Measurements from ENCODE around the gene NUDC. TPM values are rescaled to one million over a fixed set of nuclear protein-coding genes. Genes with fewer than 3 reads are reported as not detected.

Gene NUDC
- total and polyA plus RNA-seq, 2 of the 13 experiments (the other 11 are each of a cell fraction or from before 2014, with no cell fraction given), result 34.7 to 104 TPM

GRCh38 chr1:26910343-26911160 lies 11.0 kb upstream of the NUDC start (continued):
- TF ChIP-seq ATF4 (CRISPR knock-in tag; IDR thresholded peaks at IDR 0.05), result 0 out of 4 replicates have a peak, but pooled peaks of 1 of the 2 experiments have one; percentile 48
- TF ChIP-seq PLSCR1 (CRISPR knock-in tag; IDR thresholded peaks at IDR 0.05; ENCODE audit: borderline replicate concordance), result no peak
- TF ChIP-seq SMAD9 (CRISPR knock-in tag; IDR thresholded peaks at IDR 0.05), result no peak
- no peak for TF ChIP-seq ATAD3A (CRISPR knock-in tag; IDR thresholded peaks at IDR 0.05)
- TF ChIP-seq ATM (IDR thresholded peaks at IDR 0.05; ENCODE audit: borderline replicate concordance), result no peak
- TF ChIP-seq HINFP (CRISPR knock-in tag; IDR thresholded peaks at IDR 0.05; ENCODE audit: low read depth), result no peak
- no peak for TF ChIP-seq CREBL2 (CRISPR knock-in tag; IDR thresholded peaks at IDR 0.05; ENCODE audit: borderline replicate concordance)
- no peak for TF ChIP-seq SIN3B (IDR thresholded peaks at IDR 0.05; ENCODE audit: low read length)
- no peak for TF ChIP-seq HCFC1 (IDR thresholded peaks at IDR 0.05; ENCODE audit: low read depth, low read length)
- no peak for TF ChIP-seq RNF2 (conservative IDR thresholded peaks at IDR 0.05; ENCODE audit: low read depth)
- TF ChIP-seq SP140L (CRISPR knock-in tag; IDR thresholded peaks at IDR 0.05; ENCODE audit: borderline replicate concordance), result no peak
- peak; percentile 80; the same call in 1 of the 2 replicates for TF ChIP-seq ARID4A (CRISPR knock-in tag; IDR thresholded peaks at IDR 0.05; ENCODE audit: borderline replicate concordance)
- TF ChIP-seq HMGA1 (CRISPR knock-in tag; conservative IDR thresholded peaks at IDR 0.05), result no peak
- no peak for TF ChIP-seq IRF1 (CRISPR knock-in tag; IDR thresholded peaks at IDR 0.05; ENCODE audit: low read depth)
- TF ChIP-seq ERF (CRISPR knock-in tag; IDR thresholded peaks at IDR 0.05), result peak; percentile 87
- TF ChIP-seq ZNF280D (CRISPR knock-in tag; IDR thresholded peaks at IDR 0.05), result peak; percentile 91
- TF ChIP-seq ZNF264 (CRISPR knock-in tag; IDR thresholded peaks at IDR 0.05), result no peak

All from HepG2 (cell line).